HCT116 (cell line): Measurements from ENCODE around the gene HS6ST3. TPM values are rescaled to one million over a fixed set of nuclear protein-coding genes. Genes with fewer than 3 reads are reported as not detected.

Experiments used
- ATAC-seq: fragments of 200-7000 bp; cut with Tn5 transposase; 2 replicates; pipeline ENCODE4 v1.9.1; 2020; ENCODE audit warnings: mild to moderate bottlenecking, moderate library complexity
- BruUV-seq: library from RNA; stranded (reverse); fragments of 400-500 nt; replicated peaks from 2 replicates; lab custom pipeline; 2021; lab: Mats Ljungman, UMichigan
- CTCF ChIA-PET: fragments of 300-600 bp; sonication (Branson Sonifier 250); formaldehyde crosslinking; loops from one replicate; lab custom pipeline; 2021; ENCODE audit warnings: antibody characterized with exemption; lab: Charles Lee
- POLR2A ChIA-PET: fragments of 300-600, 350-600 bp; sonication (Branson Sonifier 250); formaldehyde crosslinking; loops from one replicate; lab custom pipeline; 2021; ENCODE audit warnings: antibody characterized with exemption; lab: Charles Lee
- RAD21 ChIA-PET, 2 experiments: fragments of 300-600 bp; sonication (Branson Sonifier 250); formaldehyde crosslinking; loops; one replicate each; lab custom pipeline; 2023; ENCODE audit warnings: low total read pairs in 2 of 2; ENCODE audit not compliant: uncharacterized antibody in 2 of 2, unreplicated experiment in 2 of 2, low non-redundant PET in 1 of 2; lab: Charles Lee
- DNase-seq: peaks from one replicate; pipeline ENCODE4 v3.0.0-alpha.2; 2010; ENCODE audit warnings: low read depth, low spot score
- H2AFZ ChIP-seq: fragments of 200-600 bp; shearing (Covaris generic), sonication (generic); 2 replicates; pipeline ENCODE4 v1.6.1; 2017; ENCODE audit warnings: low read depth, mixed run types, mixed read lengths, antibody characterized with exemption, low read length; ENCODE audit not compliant: poor library complexity, severe bottlenecking
- H3K27ac ChIP-seq: 2 replicates; pipeline ENCODE4 v1.5.1; 2012; ENCODE audit warnings: low read depth, low read length
- H3K27me3 ChIP-seq: fragments of 200-600 bp; sonication (generic); 2 replicates; pipeline ENCODE4 v1.6.1; 2016; ENCODE audit warnings: mixed run types, low read length, mixed read lengths; ENCODE audit not compliant: insufficient read depth
- H3K36me3 ChIP-seq, 2 experiments: fragments of 200-500 bp in 1 of 2; fragments of 200-600 bp in 1 of 2; sonication (Bioruptor generic) in 1 of 2; sonication (generic) in 1 of 2; 2 replicates each; pipeline versions ENCODE4 v1.5.1 to v1.6.1; 2014 to 2016; ENCODE audit warnings: low read length in 2 of 2, inconsistent platforms in 1 of 2, mixed read lengths in 1 of 2, mixed run types in 1 of 2; ENCODE audit not compliant: insufficient read depth in 2 of 2, control insufficient read depth in 1 of 2
- H3K4me1 ChIP-seq, 2 experiments: fragments of 200-600 bp in 1 of 2; sonication (generic) in 1 of 2; 2 replicates each; pipeline versions ENCODE4 v1.5.1 to v1.6.1; 2012 to 2017; ENCODE audit warnings: low read length in 2 of 2, inconsistent platforms in 1 of 2, mild to moderate bottlenecking in 1 of 2, mixed read lengths in 1 of 2, mixed run types in 1 of 2, moderate library complexity in 1 of 2; ENCODE audit not compliant: insufficient read depth in 2 of 2, control insufficient read depth in 1 of 2
- H3K4me2 ChIP-seq: fragments of 200-600 bp; sonication (generic); 2 replicates; pipeline ENCODE4 v1.6.1; 2017; ENCODE audit warnings: mixed run types, low read length, mixed read lengths
- H3K4me3 ChIP-seq, 2 experiments: fragments of 200-600 bp in 1 of 2; sonication (generic) in 1 of 2; replicated peaks in 1 of 2; 2 replicates each; pipeline ENCODE4 v1.5.1; 2011 to 2016; ENCODE audit warnings: low read length in 2 of 2, control low read depth in 1 of 2, low read depth in 1 of 2, mild to moderate bottlenecking in 1 of 2, mixed read lengths in 1 of 2, mixed run types in 1 of 2
- H3K79me2 ChIP-seq: fragments of 200-600 bp; sonication (generic); 2 replicates; pipeline ENCODE4 v1.6.1; 2017; ENCODE audit warnings: mild to moderate bottlenecking, mixed run types, low read length, moderate library complexity, mixed read lengths; ENCODE audit not compliant: insufficient read depth
- H3K9ac ChIP-seq: fragments of 200-600 bp; sonication (generic); 2 replicates; pipeline ENCODE4 v1.6.1; 2016; ENCODE audit warnings: low read length, mixed read lengths
- H3K9me2 ChIP-seq: fragments of 200-600 bp; sonication (generic), shearing (Covaris generic); 2 replicates; pipeline ENCODE4 v1.6.1; 2017; ENCODE audit warnings: mixed run types, mild to moderate bottlenecking, moderate library complexity; ENCODE audit not compliant: insufficient read depth
- H3K9me3 ChIP-seq, 2 experiments: fragments of 200-500 bp in 1 of 2; fragments of 200-600 bp in 1 of 2; sonication (Bioruptor generic) in 1 of 2; sonication (generic) in 1 of 2; 2 replicates each; pipeline ENCODE4 v1.6.1; 2014 to 2017; ENCODE audit warnings: low read length in 2 of 2, mixed read lengths in 2 of 2, inconsistent platforms in 1 of 2, low read depth in 1 of 2, mild to moderate bottlenecking in 1 of 2, mixed run types in 1 of 2, moderate library complexity in 1 of 2; ENCODE audit not compliant: control insufficient read depth in 1 of 2, insufficient read depth in 1 of 2
- H4K20me1 ChIP-seq: fragments of 200-600 bp; sonication (generic), shearing (Covaris generic); 2 replicates; pipeline ENCODE4 v1.6.1; 2017; ENCODE audit warnings: mixed run types, mild to moderate bottlenecking, moderate library complexity; ENCODE audit not compliant: insufficient read depth
- CBX3 ChIP-seq: IDR thresholded peaks from 2 replicates; pipeline ENCODE4 v1.6.1; 2012; ENCODE audit warnings: low read depth
- CEBPB ChIP-seq: IDR thresholded peaks from 2 replicates; pipeline ENCODE4 v1.6.1; 2012; ENCODE audit warnings: low read depth
- EGR1 ChIP-seq: IDR thresholded peaks from 2 replicates; pipeline ENCODE4 v1.6.1; 2012; ENCODE audit warnings: low read depth
- ELF1 ChIP-seq: IDR thresholded peaks from 2 replicates; pipeline ENCODE4 v1.6.1; 2012; ENCODE audit warnings: low read depth, borderline replicate concordance
- EZH2phosphoT487 ChIP-seq: fragments of 200-600 bp; IDR thresholded peaks from 2 replicates; pipeline ENCODE4 v1.6.1; 2018; ENCODE audit warnings: antibody characterized with exemption, borderline replicate concordance
- POLR2A ChIP-seq: IDR thresholded peaks from 2 replicates; pipeline ENCODE4 v1.7.0; 2011; ENCODE audit warnings: borderline replicate concordance; ENCODE audit not compliant: insufficient read depth, insufficient read length; ENCODE audit errors: extremely low read depth
- POLR2AphosphoS5 ChIP-seq: IDR thresholded peaks from 2 replicates; pipeline ENCODE4 v1.6.1; 2011; ENCODE audit warnings: mild to moderate bottlenecking, low read depth, low read length, moderate library complexity
- RAD21 ChIP-seq: IDR thresholded peaks from 2 replicates; pipeline ENCODE4 v1.6.1; 2012; ENCODE audit warnings: low read depth, mild to moderate bottlenecking
- SP1 ChIP-seq: IDR thresholded peaks from 2 replicates; pipeline ENCODE4 v1.6.1; 2012; ENCODE audit warnings: low read depth
- SRF ChIP-seq: IDR thresholded peaks from 2 replicates; pipeline ENCODE4 v1.6.1; 2012; ENCODE audit warnings: low read depth
- TCF7L2 ChIP-seq: IDR thresholded peaks from 2 replicates; pipeline ENCODE4 v1.7.0; 2011; ENCODE audit warnings: borderline replicate concordance, inconsistent platforms; ENCODE audit not compliant: insufficient read depth, insufficient read length; ENCODE audit errors: extremely low read depth
- YY1 ChIP-seq: IDR thresholded peaks from 2 replicates; pipeline ENCODE4 v1.6.1; 2011; ENCODE audit warnings: low read length, low read depth, moderate library complexity, mild to moderate bottlenecking; ENCODE audit not compliant: insufficient replicate concordance; ENCODE audit errors: extremely low read depth
- ZNF274 ChIP-seq: fragments of 200-500 bp; sonication (Bioruptor generic); IDR thresholded peaks from 2 replicates; pipeline ENCODE4 v1.6.1; 2014; ENCODE audit warnings: mild to moderate bottlenecking, low read depth, low read length, inconsistent platforms
- intact Hi-C: fragments of 100-400 bp; cut with micrococcal nuclease; formaldehyde crosslinking; loops from 2 replicates; pipeline ENCODE4 v1.10.0; 2022
- total RNA-seq: library from RNA; stranded (reverse); gene quantifications from one replicate; pipeline ENCODE4 v1.2.1, GENCODE V29; 2021; ENCODE audit not compliant: unreplicated experiment
- TF ChIP-seq, protein P1 (sequence below), 3 experiments: fragments of 200-600 bp in 1 of 3; sonication (generic) in 1 of 3; IDR thresholded peaks in 2 of 3; conservative IDR thresholded peaks in 1 of 3; 2 replicates each; pipeline ENCODE4 v1.5.1; 2012 to 2017; ENCODE audit warnings: low read depth in 2 of 3, low read length in 2 of 3, antibody characterized with exemption in 1 of 3, borderline replicate concordance in 1 of 3, control low read depth in 1 of 3, mild to moderate bottlenecking in 1 of 3, mixed read lengths in 1 of 3, mixed run types in 1 of 3, moderate library complexity in 1 of 3; ENCODE audit not compliant: insufficient read depth in 1 of 3
- TF ChIP-seq, protein P2 (sequence below): IDR thresholded peaks from 2 replicates; pipeline ENCODE4 v1.6.1; 2012; ENCODE audit warnings: low read depth
- TF ChIP-seq, protein P3 (sequence below): IDR thresholded peaks from 2 replicates; pipeline ENCODE4 v1.6.1; 2011; ENCODE audit warnings: mild to moderate bottlenecking, low read length, moderate library complexity; ENCODE audit not compliant: insufficient replicate concordance; ENCODE audit errors: extremely low read depth
- TF ChIP-seq, protein P4 (sequence below): IDR thresholded peaks from 2 replicates; pipeline ENCODE4 v1.6.1; 2012

HS6ST3 gene
- total RNA-seq, 1 experiment from 2014 or later, result 0.10 TPM

DNA sequence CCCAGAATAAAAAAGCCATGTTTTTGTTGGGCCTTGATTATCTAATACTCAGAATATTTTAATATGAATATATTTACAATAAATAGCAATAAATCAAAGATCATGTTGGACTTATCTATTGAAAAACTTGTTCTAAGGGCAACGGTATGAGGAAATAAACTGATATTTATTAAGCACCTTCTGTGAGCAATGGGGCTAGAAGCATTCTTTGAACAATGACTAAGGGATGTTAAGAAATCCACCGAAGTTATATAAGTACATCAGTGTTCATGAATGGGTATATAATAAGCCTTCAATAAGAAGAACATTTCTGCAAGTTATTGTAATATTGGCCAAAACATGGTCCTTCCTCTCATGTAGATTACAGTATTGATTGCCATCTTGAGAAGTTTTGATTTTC, 682.5 kb downstream of the HS6ST3 start:
- H2AFZ ChIP-seq, result no peak overlapping the region
- H3K36me3 ChIP-seq, result no peaks in the 10 kb centered on the region
- TF ChIP-seq SP1 (no peak), EZH2phosphoT487 (no peak), RAD21 (no peak), EGR1 (no peak), CBX3 (no peak), ELF1 (no peak), POLR2A (no peak), POLR2AphosphoS5 (no peak), TCF7L2 (no peak), CEBPB (no peak), ZNF274 (no peak), YY1 (no peak), SRF (no peak)
- TF ChIP-seq, protein P1, sequence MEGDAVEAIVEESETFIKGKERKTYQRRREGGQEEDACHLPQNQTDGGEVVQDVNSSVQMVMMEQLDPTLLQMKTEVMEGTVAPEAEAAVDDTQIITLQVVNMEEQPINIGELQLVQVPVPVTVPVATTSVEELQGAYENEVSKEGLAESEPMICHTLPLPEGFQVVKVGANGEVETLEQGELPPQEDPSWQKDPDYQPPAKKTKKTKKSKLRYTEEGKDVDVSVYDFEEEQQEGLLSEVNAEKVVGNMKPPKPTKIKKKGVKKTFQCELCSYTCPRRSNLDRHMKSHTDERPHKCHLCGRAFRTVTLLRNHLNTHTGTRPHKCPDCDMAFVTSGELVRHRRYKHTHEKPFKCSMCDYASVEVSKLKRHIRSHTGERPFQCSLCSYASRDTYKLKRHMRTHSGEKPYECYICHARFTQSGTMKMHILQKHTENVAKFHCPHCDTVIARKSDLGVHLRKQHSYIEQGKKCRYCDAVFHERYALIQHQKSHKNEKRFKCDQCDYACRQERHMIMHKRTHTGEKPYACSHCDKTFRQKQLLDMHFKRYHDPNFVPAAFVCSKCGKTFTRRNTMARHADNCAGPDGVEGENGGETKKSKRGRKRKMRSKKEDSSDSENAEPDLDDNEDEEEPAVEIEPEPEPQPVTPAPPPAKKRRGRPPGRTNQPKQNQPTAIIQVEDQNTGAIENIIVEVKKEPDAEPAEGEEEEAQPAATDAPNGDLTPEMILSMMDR (IDR thresholded peaks at IDR 0.05 in 2 of 3, conservative IDR thresholded peaks at IDR 0.05 in 1 of 3; ENCODE audit: borderline replicate concordance in 1 of 3, insufficient read depth in 1 of 3, low read depth in 2 of 3, low read length in 2 of 3), result no peak
- TF ChIP-seq, protein P2, sequence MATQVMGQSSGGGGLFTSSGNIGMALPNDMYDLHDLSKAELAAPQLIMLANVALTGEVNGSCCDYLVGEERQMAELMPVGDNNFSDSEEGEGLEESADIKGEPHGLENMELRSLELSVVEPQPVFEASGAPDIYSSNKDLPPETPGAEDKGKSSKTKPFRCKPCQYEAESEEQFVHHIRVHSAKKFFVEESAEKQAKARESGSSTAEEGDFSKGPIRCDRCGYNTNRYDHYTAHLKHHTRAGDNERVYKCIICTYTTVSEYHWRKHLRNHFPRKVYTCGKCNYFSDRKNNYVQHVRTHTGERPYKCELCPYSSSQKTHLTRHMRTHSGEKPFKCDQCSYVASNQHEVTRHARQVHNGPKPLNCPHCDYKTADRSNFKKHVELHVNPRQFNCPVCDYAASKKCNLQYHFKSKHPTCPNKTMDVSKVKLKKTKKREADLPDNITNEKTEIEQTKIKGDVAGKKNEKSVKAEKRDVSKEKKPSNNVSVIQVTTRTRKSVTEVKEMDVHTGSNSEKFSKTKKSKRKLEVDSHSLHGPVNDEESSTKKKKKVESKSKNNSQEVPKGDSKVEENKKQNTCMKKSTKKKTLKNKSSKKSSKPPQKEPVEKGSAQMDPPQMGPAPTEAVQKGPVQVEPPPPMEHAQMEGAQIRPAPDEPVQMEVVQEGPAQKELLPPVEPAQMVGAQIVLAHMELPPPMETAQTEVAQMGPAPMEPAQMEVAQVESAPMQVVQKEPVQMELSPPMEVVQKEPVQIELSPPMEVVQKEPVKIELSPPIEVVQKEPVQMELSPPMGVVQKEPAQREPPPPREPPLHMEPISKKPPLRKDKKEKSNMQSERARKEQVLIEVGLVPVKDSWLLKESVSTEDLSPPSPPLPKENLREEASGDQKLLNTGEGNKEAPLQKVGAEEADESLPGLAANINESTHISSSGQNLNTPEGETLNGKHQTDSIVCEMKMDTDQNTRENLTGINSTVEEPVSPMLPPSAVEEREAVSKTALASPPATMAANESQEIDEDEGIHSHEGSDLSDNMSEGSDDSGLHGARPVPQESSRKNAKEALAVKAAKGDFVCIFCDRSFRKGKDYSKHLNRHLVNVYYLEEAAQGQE, result no peak
- TF ChIP-seq, protein P3, sequence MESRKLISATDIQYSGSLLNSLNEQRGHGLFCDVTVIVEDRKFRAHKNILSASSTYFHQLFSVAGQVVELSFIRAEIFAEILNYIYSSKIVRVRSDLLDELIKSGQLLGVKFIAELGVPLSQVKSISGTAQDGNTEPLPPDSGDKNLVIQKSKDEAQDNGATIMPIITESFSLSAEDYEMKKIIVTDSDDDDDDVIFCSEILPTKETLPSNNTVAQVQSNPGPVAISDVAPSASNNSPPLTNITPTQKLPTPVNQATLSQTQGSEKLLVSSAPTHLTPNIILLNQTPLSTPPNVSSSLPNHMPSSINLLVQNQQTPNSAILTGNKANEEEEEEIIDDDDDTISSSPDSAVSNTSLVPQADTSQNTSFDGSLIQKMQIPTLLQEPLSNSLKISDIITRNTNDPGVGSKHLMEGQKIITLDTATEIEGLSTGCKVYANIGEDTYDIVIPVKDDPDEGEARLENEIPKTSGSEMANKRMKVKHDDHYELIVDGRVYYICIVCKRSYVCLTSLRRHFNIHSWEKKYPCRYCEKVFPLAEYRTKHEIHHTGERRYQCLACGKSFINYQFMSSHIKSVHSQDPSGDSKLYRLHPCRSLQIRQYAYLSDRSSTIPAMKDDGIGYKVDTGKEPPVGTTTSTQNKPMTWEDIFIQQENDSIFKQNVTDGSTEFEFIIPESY, result no peak
- TF ChIP-seq, protein P4, sequence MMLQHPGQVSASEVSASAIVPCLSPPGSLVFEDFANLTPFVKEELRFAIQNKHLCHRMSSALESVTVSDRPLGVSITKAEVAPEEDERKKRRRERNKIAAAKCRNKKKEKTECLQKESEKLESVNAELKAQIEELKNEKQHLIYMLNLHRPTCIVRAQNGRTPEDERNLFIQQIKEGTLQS, result no peak
- no peak overlapping the region for H3K4me2 ChIP-seq
- no TSS peak for BruUV-seq
- no peaks in the 10 kb centered on the region for H3K9me3 ChIP-seq
- ChIA-PET CTCF (no interaction called here), POLR2A (no interaction called here), RAD21 (no interaction called here)
- no peak overlapping the region for H3K9ac ChIP-seq
- H3K4me3 ChIP-seq, result no peak overlapping the region
- H3K4me1 ChIP-seq, result no peaks in the 10 kb centered on the region
- H3K79me2 ChIP-seq, result no peaks in the 10 kb centered on the region
- H4K20me1 ChIP-seq, result no peaks in the 10 kb centered on the region
- no peak for DNase-seq
- H3K27ac ChIP-seq, result no peak overlapping the region
- intact Hi-C loops, result no loop called here
- no peak for ATAC-seq
- 0 out of 2 replicates have a peak, but pooled peaks cover 5% of the 10 kb centered on the region for H3K27me3 ChIP-seq
- no peaks in the 10 kb centered on the region for H3K9me2 ChIP-seq
